ENCODE results near the gene RARS2.

RARS2 gene

GRCh38 chr6:87574237-87574804 lies 15.5 kb downstream of the RARS2 start:
- in situ Hi-C loops (cut with MboI; ENCODE audit: low sequenced_read_pairs) = no loop called here

GRCh38 chr6:87573307-87574024 lies 16.3 kb downstream of the RARS2 start:
- in situ Hi-C loops (cut with MboI; ENCODE audit: low sequenced_read_pairs) = no loop called here

GRCh38 chr6:87572883-87573282 lies 16.9 kb downstream of the RARS2 start:
- in situ Hi-C loops (cut with MboI; ENCODE audit: low sequenced_read_pairs) = no loop called here

- in situ Hi-C loops (cut with MboI; ENCODE audit: low sequenced_read_pairs) = no loop called here
Observed at GRCh38 chr6:87572021-87572420, 17.8 kb downstream of the RARS2 start.

GRCh38 chr6:87561017-87561416 lies 28.8 kb downstream of the RARS2 start:
- in situ Hi-C loops (cut with MboI; ENCODE audit: low sequenced_read_pairs) = no loop called here

GRCh38 chr6:87558446-87558845 lies 31.3 kb downstream of the RARS2 start:
- in situ Hi-C loops (cut with MboI; ENCODE audit: low sequenced_read_pairs) = no loop called here

- in situ Hi-C loops (cut with MboI; ENCODE audit: low sequenced_read_pairs) = no loop called here
Observed at GRCh38 chr6:87555506-87555905, 34.3 kb downstream of the RARS2 start.

GRCh38 chr6:87553159-87553765 lies 36.5 kb downstream of the RARS2 start:
- in situ Hi-C loops (cut with MboI; ENCODE audit: low sequenced_read_pairs) = no loop called here

- in situ Hi-C loops (cut with MboI; ENCODE audit: low sequenced_read_pairs) = no loop called here
Observed at GRCh38 chr6:87551799-87552198, 38.0 kb downstream of the RARS2 start.

GRCh38 chr6:87544474-87544735 lies 45.4 kb downstream of the RARS2 start:
- in situ Hi-C loops (cut with MboI; ENCODE audit: low sequenced_read_pairs) = no loop called here

- in situ Hi-C loops (cut with MboI; ENCODE audit: low sequenced_read_pairs) = no loop called here
Observed at GRCh38 chr6:87543696-87544473, 45.9 kb downstream of the RARS2 start.

- in situ Hi-C loops (cut with MboI; ENCODE audit: low sequenced_read_pairs) = no loop called here
Observed at GRCh38 chr6:87541744-87542143, 48.0 kb downstream of the RARS2 start.

GRCh38 chr6:87541041-87541440 lies 48.7 kb downstream of the RARS2 start:
- in situ Hi-C loops (cut with MboI; ENCODE audit: low sequenced_read_pairs) = no loop called here

GRCh38 chr6:87540539-87540938 lies 49.2 kb downstream of the RARS2 start:
- in situ Hi-C loops (cut with MboI; ENCODE audit: low sequenced_read_pairs) = no loop called here

GRCh38 chr6:87539554-87539953 lies 50.2 kb downstream of the RARS2 start:
- in situ Hi-C loops (cut with MboI; ENCODE audit: low sequenced_read_pairs) = no loop called here

GRCh38 chr6:87538510-87539260 lies 51.1 kb downstream of the RARS2 start:
- in situ Hi-C loops (cut with MboI; ENCODE audit: low sequenced_read_pairs) = no loop called here

GRCh38 chr6:87534377-87535047 lies 55.3 kb downstream of the RARS2 start:
- in situ Hi-C loops (cut with MboI; ENCODE audit: low sequenced_read_pairs) = no loop called here

- in situ Hi-C loops (cut with MboI; ENCODE audit: low sequenced_read_pairs) = no loop called here
Observed at GRCh38 chr6:87529221-87529620, 60.6 kb downstream of the RARS2 start.

GRCh38 chr6:87522686-87523085 lies 67.1 kb downstream of the RARS2 start:
- in situ Hi-C loops (cut with MboI; ENCODE audit: low sequenced_read_pairs) = no loop called here

GRCh38 chr6:87518453-87518852 lies 71.3 kb downstream of the RARS2 start:
- in situ Hi-C loops (cut with MboI; ENCODE audit: low sequenced_read_pairs) = no loop called here

- in situ Hi-C loops (cut with MboI; ENCODE audit: low sequenced_read_pairs) = no loop called here
Observed at GRCh38 chr6:87514831-87515230, 75.0 kb downstream of the RARS2 start.
